Osteocyte (in vitro differentiated cells): ENCODE data around the gene CTBP1. TPM values are rescaled to one million over a fixed set of nuclear protein-coding genes. Genes with fewer than 3 reads are reported as not detected.

ENCODE experiments used
- DNase-seq: peaks from one replicate; pipeline ENCODE4 v3.0.0; 2021; ENCODE audit warnings: mixed read lengths; ENCODE audit not compliant: unreplicated experiment; ENCODE audit errors: extremely low spot score
- H3K27ac Mint-ChIP-seq: one replicate; pipeline ENCODE4 v1.8.0; 2021; ENCODE audit warnings: mild to moderate bottlenecking, mixed read lengths; ENCODE audit not compliant: unreplicated experiment
- H3K27me3 Mint-ChIP-seq: one replicate; pipeline ENCODE4 v1.8.0; 2021; ENCODE audit warnings: mixed read lengths; ENCODE audit not compliant: unreplicated experiment
- H3K36me3 Mint-ChIP-seq: one replicate; pipeline ENCODE4 v1.8.0; 2021; ENCODE audit warnings: mixed read lengths; ENCODE audit not compliant: unreplicated experiment
- H3K4me1 Mint-ChIP-seq: one replicate; pipeline ENCODE4 v1.8.0; 2021; ENCODE audit warnings: mixed read lengths; ENCODE audit not compliant: unreplicated experiment
- H3K4me3 Mint-ChIP-seq: one replicate; pipeline ENCODE4 v1.8.0; 2021; ENCODE audit warnings: mild to moderate bottlenecking, moderate library complexity, mixed read lengths; ENCODE audit not compliant: unreplicated experiment
- H3K9me3 Mint-ChIP-seq: one replicate; pipeline ENCODE4 v1.8.0; 2021; ENCODE audit warnings: mixed read lengths; ENCODE audit not compliant: unreplicated experiment
- CTCF ChIP-seq: fragments of 200-600 bp; sonication (generic); IDR thresholded peaks from 2 replicates; pipeline ENCODE4 v1.5.0; 2021; ENCODE audit warnings: antibody characterized with exemption, mild to moderate bottlenecking, moderate library complexity
- total RNA-seq: library from RNA; stranded (reverse); gene quantifications from 2 replicates; pipeline ENCODE4 v1.2.1, GENCODE V29; 2021

The CTBP1 gene
- total RNA-seq, 1 donor from 2014 or later, result 172 TPM

- no peaks in the 10 kb centered on the region for H3K9me3 Mint-ChIP-seq
- H3K27me3 Mint-ChIP-seq, result no peaks in the 10 kb centered on the region
- H3K36me3 Mint-ChIP-seq, result no peaks in the 10 kb centered on the region
- no peak for TF ChIP-seq CTCF
- no peak overlapping the region for H3K4me3 Mint-ChIP-seq
- H3K27ac Mint-ChIP-seq, result peak overlapping the region; percentile 31
- no peak for DNase-seq
- peaks cover 35% of the 10 kb centered on the region for H3K4me1 Mint-ChIP-seq
Measured at GRCh38 chr4:1244081-1244977, 4.6 kb downstream of the CTBP1 start.

- no peak overlapping the region for H3K27ac Mint-ChIP-seq
- TF ChIP-seq CTCF, result no peak
- no peaks in the 10 kb centered on the region for H3K27me3 Mint-ChIP-seq
- H3K4me3 Mint-ChIP-seq, result no peak overlapping the region
- H3K4me1 Mint-ChIP-seq, result peaks cover 35% of the 10 kb centered on the region
- no peak for DNase-seq
- H3K9me3 Mint-ChIP-seq, result no peaks in the 10 kb centered on the region
- H3K36me3 Mint-ChIP-seq, result peaks cover 2% of the 10 kb centered on the region
Measured at GRCh38 chr4:1243451-1244080, 5.4 kb downstream of the CTBP1 start.

DNA sequence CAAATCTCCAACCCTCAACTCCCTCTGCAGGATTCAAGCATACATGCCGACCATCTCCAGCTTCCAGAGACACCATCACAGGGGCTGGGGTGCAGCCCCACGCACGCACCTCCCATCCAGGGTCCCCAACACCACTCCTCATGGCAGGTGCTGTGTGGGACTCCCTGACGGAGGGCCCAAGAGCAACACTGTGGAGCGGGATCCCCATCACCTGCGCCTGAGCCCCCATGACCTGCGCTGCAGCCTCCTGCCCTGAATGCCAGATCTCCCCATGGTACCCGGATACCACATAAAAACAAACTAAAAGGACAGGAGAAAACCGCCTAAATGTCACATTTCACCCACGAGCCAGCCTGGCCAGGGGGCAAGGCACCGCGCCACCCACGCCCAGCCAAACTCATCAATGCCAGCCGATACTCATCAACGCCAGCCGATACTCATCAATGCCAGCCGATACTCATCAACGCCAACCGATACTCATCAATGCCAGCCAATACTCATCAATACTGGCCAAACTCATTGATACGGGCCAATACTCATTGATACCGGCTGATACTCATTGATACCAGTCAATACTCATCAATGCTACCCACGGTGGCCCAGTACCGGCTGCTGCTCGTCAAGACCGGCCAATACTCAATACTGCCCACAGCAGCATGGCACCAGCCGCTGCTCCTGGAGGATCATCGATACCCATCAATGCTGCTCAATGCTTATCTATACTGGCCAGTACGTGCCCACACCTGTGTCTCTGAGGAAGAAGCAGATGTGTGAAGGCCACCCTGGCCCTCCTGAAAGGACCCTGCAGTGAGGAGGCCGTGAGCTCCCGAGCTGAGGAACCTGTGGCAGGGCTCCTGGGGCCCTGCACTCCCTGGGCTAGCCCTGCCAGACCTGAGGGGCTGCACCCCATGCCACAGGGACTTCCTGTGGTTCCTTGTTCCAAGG is 6.2 kb downstream of the CTBP1 start:
- DNase-seq, result no peak
- Mint-ChIP-seq H3K9me3 (no peaks in the 10 kb centered on the region), H3K4me1 (peaks cover 35% of the 10 kb centered on the region), H3K36me3 (peaks cover 2% of the 10 kb centered on the region), H3K27ac (no peak overlapping the region), H3K4me3 (no peak overlapping the region), H3K27me3 (no peaks in the 10 kb centered on the region)
- TF ChIP-seq CTCF, result no peak

DNA sequence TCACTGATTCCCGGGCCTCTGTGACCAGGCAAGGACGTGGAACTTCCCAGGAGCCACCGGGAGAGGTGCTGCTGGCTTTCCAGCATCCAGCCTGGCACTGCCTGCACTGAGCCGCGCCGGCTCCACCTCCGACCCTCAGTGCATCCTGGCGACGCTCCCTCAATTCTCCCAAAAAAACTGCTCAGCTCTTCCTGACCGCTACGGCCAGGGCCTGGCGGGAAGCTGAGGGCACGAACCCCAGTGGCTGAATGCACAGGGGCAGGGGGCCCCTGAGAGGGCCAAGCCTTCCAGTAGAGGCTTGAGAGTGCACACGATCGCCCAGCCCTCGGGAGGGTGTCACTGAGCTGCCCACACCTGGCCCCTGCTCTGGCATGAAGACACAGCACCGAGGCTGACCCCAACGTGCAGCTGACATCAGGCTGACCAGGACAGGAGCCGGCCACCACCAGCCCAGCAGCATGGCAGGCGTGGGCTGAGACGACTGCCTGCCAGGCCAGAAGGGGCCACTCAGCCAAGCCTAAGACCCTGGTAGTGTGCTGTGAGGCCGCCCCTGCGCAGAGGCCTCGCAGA is 6.9 kb downstream of the CTBP1 start:
- Mint-ChIP-seq H3K27me3 (no peaks in the 10 kb centered on the region), H3K36me3 (peaks cover 2% of the 10 kb centered on the region), H3K27ac (no peak overlapping the region), H3K4me3 (no peak overlapping the region), H3K9me3 (no peaks in the 10 kb centered on the region), H3K4me1 (peaks cover 32% of the 10 kb centered on the region)
- no peak for TF ChIP-seq CTCF
- DNase-seq, result no peak
